OCI-LY3 (cell line): ENCODE data around the gene SLC39A3.

Experiments
- H2AFZ ChIP-seq: fragments of 200-600, 300-600 bp; shearing (Covaris generic); 2 replicates; pipeline ENCODE4 v1.6.0; 2014; ENCODE audit warnings: antibody characterized with exemption, low read depth, low read length
- H3K27ac ChIP-seq: fragments of 200-600, 300-600 bp; sonication (generic); 2 replicates; pipeline ENCODE4 v1.5.1; 2014; ENCODE audit warnings: mild to moderate bottlenecking, low read length, moderate library complexity, mixed read lengths
- H3K27me3 ChIP-seq: fragments of 200-600, 300-600 bp; sonication (generic); 2 replicates; pipeline ENCODE4 v1.6.1; 2014; ENCODE audit warnings: low read depth, low read length, mixed read lengths
- H3K36me3 ChIP-seq: fragments of 200-600, 300-600 bp; sonication (generic); replicated peaks from 2 replicates; pipeline ENCODE3; 2014; ENCODE audit warnings: low read depth, low read length, mixed read lengths
- H3K4me1 ChIP-seq: fragments of 300-600, 200-600 bp; sonication (generic); 2 replicates; pipeline ENCODE4 v1.6.1; 2014; ENCODE audit warnings: low read length, mixed read lengths
- H3K4me2 ChIP-seq: fragments of 200-600, 300-600 bp; sonication (generic); 2 replicates; pipeline ENCODE4 v1.6.1; 2014; ENCODE audit warnings: low read length, mixed read lengths
- H3K4me3 ChIP-seq: fragments of 300-600, 200-600 bp; sonication (generic); 2 replicates; pipeline ENCODE4 v1.5.1; 2014; ENCODE audit warnings: antibody characterized with exemption, mild to moderate bottlenecking, low read length, moderate library complexity
- H3K79me2 ChIP-seq: fragments of 300-600, 200-600 bp; shearing (Covaris generic); 2 replicates; pipeline ENCODE4 v1.6.1; 2014; ENCODE audit warnings: mild to moderate bottlenecking, low read length, mixed read lengths
- H3K9ac ChIP-seq: fragments of 300-600, 200-600 bp; shearing (Covaris generic); 2 replicates; pipeline ENCODE4 v1.6.0; 2014; ENCODE audit warnings: mild to moderate bottlenecking, low read length, moderate library complexity
- H3K9me3 ChIP-seq: fragments of 200-600, 300-600 bp; shearing (Covaris generic); 2 replicates; pipeline ENCODE4 v1.6.1; 2014; ENCODE audit warnings: low read length, mixed read lengths; ENCODE audit not compliant: insufficient read depth
- H4K20me1 ChIP-seq: fragments of 200-600, 300-600 bp; sonication (generic); 2 replicates; pipeline ENCODE4 v1.6.1; 2016; ENCODE audit warnings: low read length, mixed read lengths; ENCODE audit not compliant: insufficient read depth
- EZH2phosphoT487 ChIP-seq: fragments of 200-600 bp; shearing (Covaris generic); IDR thresholded peaks from 2 replicates; pipeline ENCODE4 v1.6.1; 2018; ENCODE audit warnings: antibody characterized with exemption, mixed run types, low read depth
- TF ChIP-seq, protein P1 (sequence below): fragments of 200-600, 300-600 bp; sonication (generic); IDR thresholded peaks from 2 replicates; pipeline ENCODE4 v1.5.1; 2014; ENCODE audit warnings: antibody characterized with exemption, low read length, low read depth

SLC39A3 gene

DNA sequence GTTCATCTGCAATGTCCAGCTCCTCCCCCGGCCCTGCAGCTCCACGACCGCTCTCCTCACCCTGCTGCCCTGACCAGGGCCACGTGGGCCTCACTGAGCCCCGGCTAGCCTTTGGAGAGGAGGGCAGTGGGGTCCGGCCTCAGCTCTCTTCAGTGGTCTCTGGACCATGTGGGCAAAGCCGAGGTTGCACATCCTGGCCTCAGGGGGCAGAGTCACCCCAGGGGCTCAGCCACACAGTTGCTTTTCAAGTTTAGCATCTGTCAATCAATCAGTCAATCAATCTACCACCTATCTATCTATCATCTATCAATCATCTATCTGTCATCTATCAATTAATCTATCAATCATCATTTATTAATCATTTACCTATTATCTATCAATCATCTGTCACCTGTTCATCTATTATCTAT lies 15.7 kb downstream of the SLC39A3 start:
- Histone ChIP-seq H3K36me3 (no peaks in the 10 kb centered on the region), H3K9me3 (no peaks in the 10 kb centered on the region), H3K4me1 (no peaks in the 10 kb centered on the region), H2AFZ (no peak overlapping the region), H3K27me3 (peaks cover under 1% of the 10 kb centered on the region; the same call in 1 of the 2 replicates), H3K9ac (no peak overlapping the region), H3K4me3 (no peak overlapping the region), H3K79me2 (no peaks in the 10 kb centered on the region), H3K27ac (no peak overlapping the region), H4K20me1 (no peaks in the 10 kb centered on the region), H3K4me2 (no peak overlapping the region)
- TF ChIP-seq EZH2phosphoT487, result no peak
- TF ChIP-seq, protein P1, sequence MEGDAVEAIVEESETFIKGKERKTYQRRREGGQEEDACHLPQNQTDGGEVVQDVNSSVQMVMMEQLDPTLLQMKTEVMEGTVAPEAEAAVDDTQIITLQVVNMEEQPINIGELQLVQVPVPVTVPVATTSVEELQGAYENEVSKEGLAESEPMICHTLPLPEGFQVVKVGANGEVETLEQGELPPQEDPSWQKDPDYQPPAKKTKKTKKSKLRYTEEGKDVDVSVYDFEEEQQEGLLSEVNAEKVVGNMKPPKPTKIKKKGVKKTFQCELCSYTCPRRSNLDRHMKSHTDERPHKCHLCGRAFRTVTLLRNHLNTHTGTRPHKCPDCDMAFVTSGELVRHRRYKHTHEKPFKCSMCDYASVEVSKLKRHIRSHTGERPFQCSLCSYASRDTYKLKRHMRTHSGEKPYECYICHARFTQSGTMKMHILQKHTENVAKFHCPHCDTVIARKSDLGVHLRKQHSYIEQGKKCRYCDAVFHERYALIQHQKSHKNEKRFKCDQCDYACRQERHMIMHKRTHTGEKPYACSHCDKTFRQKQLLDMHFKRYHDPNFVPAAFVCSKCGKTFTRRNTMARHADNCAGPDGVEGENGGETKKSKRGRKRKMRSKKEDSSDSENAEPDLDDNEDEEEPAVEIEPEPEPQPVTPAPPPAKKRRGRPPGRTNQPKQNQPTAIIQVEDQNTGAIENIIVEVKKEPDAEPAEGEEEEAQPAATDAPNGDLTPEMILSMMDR, result 0 out of 2 replicates have a peak, but pooled peaks have one; percentile 6

DNA sequence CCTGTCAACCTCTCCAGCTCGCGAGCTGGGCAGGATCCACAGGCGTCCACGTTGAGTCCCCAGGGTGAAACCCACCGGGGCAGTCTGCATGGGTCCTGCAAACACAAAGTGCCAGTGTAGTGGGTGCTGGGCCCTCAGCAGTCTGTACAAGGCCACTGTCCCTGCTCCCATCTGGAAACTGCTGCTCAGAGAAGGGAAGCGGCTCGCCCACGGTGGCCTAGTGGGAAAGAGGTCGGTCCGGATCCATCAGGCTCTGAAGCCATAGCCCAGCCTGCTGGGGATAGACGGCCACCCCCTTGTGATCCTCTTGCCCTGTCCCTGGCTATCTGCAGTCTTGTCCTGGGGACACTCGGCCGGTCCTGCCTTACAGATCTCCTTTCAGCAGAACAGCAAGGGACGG lies 16.1 kb downstream of the SLC39A3 start:
- no peak overlapping the region for H3K27ac ChIP-seq
- H3K9me3 ChIP-seq, result no peaks in the 10 kb centered on the region
- H3K36me3 ChIP-seq, result no peaks in the 10 kb centered on the region
- no peak overlapping the region for H3K4me3 ChIP-seq
- no peak overlapping the region for H2AFZ ChIP-seq
- TF ChIP-seq, protein P1, result no peak
- no peak for TF ChIP-seq EZH2phosphoT487
- H3K9ac ChIP-seq, result no peak overlapping the region
- no peak overlapping the region for H3K4me2 ChIP-seq
- no peaks in the 10 kb centered on the region for H3K79me2 ChIP-seq
- no peaks in the 10 kb centered on the region for H3K4me1 ChIP-seq
- peaks cover 4% of the 10 kb centered on the region; the same call in 1 of the 2 replicates for H3K27me3 ChIP-seq
- no peaks in the 10 kb centered on the region for H4K20me1 ChIP-seq

DNA sequence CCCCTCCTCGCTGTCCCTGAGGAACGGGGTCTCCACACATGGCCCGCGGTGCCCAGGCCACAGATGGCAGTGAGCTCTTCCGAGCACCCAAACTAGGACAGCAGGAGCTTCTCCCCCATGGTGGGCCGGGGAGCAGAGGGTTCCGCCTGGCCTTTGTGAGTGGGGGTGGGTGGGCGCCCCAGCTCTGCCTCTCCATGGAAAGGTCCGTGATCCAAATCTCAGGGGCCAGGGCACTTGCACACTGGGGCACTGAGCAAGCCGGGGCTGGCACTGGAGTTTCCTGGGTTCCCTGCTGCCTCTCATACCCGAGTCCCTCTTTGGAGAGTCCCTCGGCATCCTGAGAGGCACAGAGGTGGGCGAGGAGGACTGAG lies 16.5 kb downstream of the SLC39A3 start:
- H3K27me3 ChIP-seq, result peaks cover 4% of the 10 kb centered on the region; the same call in 1 of the 2 replicates
- no peaks in the 10 kb centered on the region for H3K9me3 ChIP-seq
- no peaks in the 10 kb centered on the region for H3K79me2 ChIP-seq
- H3K9ac ChIP-seq, result no peak overlapping the region
- H3K27ac ChIP-seq, result no peak overlapping the region
- no peak for TF ChIP-seq EZH2phosphoT487
- TF ChIP-seq, protein P1, result no peak
- H3K4me3 ChIP-seq, result no peak overlapping the region
- H3K36me3 ChIP-seq, result no peaks in the 10 kb centered on the region
- no peak overlapping the region for H3K4me2 ChIP-seq
- no peaks in the 10 kb centered on the region for H3K4me1 ChIP-seq
- no peaks in the 10 kb centered on the region for H4K20me1 ChIP-seq
- no peak overlapping the region for H2AFZ ChIP-seq

DNA sequence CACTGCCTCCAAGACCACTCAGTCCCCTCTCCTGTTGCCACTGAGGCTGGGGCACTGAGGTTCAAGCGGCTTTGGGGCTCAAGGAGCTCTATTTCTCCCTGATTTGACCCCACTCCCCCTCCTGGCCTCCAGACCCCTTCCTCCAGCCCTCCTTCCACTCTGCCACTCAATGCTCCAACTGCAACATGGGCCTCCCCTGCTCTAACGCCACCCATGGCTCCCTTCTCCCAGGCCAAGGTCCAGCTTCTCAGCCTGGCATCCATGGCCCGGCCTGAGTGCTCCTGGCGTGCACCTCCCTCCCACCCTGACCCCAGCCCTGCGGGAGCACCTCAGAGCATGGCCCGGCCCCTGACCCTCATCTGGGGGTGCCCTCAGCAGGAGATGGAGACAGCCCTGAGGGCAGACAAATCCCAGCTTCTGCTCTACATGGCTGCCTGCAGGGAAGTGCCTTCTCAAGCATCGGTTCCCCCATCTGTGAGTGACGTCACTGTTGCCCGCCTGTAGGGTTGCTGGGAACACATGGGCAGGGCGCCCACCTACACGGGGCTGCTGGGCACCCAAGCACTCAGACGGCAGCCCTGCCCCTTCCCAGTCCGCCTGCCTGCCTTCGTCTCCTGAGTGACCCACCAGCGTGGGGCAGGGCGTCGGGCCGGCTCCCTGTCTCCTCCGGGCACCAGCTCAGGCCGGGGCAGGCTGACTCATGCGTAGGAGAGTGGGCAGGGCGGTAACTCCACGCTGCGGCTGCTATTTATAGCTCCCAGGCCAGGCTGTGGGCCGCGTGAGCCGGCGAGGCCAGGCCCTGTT lies 17.1 kb downstream of the SLC39A3 start:
- Histone ChIP-seq H3K4me2 (no peak overlapping the region), H3K4me3 (no peak overlapping the region), H3K9ac (no peak overlapping the region), H3K27me3 (peaks cover 4% of the 10 kb centered on the region; the same call in 1 of the 2 replicates), H3K4me1 (no peaks in the 10 kb centered on the region), H4K20me1 (no peaks in the 10 kb centered on the region), H2AFZ (no peak overlapping the region), H3K36me3 (no peaks in the 10 kb centered on the region), H3K79me2 (no peaks in the 10 kb centered on the region), H3K27ac (no peak overlapping the region), H3K9me3 (no peaks in the 10 kb centered on the region)
- TF ChIP-seq EZH2phosphoT487, result no peak
- TF ChIP-seq, protein P1, result no peak
